Activated CD4-positive, alpha-beta T cell treated with anti-CD3 and anti-CD28 coated beads, Interleukin-2, amount 50 U/mL, for 48 hours (primary cell): Measurements from ENCODE around the gene CCDC85C.

Source experiments
- DNase-seq, 2 experiments: peaks; one replicate each; pipeline ENCODE4 v3.0.0-alpha.2; 2020

The CCDC85C gene

DNA sequence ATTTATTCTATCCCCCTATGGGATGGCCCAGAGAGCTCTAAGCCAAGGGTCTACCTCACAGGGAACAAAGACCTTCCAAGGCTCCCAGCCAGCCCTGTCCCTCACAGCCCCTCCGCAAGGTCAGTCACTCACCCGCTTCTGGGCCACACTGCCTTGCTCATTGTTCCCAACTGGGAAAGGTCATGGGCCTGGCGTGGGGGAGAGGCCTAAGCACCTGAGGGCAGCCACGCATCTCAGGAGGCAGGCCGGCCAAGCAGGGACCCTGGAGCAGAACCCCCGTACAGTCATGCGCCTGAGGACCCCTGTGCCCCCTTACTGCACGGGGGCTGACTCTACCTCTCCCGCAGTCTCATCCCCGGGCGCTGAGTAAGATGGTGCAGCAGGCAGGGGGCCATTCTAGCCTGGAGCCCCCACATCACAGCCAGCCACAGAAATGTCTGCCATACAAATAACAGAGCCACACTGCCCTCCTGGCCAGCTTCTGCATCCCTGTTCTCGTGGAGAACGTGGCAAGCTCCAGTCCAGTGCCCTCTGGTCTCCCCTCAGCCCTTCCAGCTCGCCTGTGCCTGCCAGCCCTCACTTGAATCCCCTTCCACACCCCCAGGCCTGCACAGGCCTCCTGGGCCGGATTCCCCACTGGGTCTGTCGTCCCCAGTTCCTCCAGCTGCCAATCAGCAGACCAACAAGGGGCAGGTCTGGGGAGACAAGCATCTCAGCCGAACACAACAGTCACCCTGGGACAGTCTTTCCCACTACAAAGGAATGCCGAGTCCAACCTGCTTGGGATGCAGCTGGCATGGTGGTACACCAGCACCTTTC, 16.3 kb downstream of the CCDC85C start:
- no peak for DNase-seq

DNA sequence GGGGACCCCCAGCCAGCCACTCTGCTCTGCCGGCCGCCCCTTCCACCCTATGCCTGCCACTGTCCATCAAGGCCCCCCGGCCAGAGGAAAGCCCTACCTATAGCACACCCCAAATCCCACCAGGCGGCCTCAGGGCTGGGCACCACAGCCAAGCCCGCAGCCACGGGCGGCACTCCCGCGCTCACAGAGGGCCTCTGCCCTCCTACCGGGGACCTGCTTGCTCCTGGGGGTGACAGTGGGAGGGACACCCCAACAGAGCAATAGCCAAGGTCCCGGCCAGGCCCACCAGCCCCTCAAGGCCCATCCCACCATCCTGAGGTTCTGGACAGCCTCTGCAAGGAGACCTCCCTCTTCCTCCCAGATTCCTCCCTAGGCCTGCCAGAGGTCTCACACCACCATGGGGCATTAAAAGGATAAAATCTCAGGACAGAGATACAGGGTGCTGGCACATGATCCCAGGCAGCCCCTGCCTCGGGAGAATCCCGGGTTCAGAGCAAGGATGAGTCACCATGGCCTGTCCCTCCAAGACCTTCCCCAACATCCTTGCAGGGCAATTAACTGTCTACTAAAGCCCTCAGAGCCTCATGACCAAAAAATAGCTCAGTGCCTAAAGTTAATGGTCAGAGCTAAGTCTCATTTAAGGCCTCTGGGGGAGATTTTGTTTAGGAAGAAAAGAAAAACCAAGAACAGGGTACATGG, 17.1 kb downstream of the CCDC85C start:
- DNase-seq = no peak

DNA sequence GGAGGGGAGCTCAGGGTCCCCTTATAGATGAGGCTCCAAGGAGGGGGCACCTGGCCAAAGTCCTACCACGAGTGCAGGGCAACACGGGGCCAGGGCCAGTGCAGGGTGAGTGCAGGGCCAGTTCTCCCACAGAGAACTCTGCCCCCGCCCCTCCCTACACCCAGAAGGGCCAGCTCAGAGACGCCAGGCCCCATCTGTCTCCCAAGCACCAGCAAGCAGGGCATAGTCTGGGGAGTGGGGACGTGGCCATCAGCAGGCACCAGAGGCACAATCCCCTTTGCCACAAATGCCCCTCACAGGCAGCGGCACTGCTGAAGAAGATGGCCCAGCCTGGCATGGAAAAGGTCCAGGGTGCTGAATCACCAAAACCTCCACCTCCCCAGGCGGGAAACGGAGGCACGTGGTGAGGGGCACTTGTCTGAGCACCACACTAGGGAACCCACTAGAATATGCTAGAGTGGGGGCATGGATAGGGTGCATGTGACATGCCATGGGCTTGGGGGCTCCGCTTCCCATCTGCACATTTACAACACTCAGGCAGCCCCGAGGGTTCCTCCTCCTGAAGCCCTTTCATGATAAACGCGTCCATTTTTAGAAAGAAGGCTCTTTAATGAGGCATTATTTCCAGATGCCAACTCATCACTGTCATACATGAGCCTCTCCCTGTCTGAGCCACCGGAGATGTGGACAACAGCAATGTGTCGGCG, 17.8 kb downstream of the CCDC85C start:
- DNase-seq = no peak

DNA sequence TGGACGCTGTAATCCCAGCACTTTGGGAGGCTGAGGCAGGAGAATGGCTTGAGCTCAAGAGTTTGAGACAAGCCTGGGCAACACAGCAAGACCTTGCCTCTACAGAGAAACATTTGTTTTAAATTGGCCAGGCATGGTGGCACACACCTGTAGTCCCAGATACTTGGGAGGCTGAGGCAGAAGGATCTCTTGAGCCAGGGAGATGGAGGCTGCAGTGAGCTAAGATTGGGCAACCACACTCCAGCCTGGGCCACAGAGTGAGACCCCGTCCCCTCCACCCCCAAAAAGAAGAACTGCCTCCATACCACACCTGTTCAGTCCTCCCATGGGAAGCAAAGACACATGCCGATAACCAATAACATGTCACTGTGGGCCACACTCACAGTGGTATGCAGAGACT, 19.2 kb downstream of the CCDC85C start:
- DNase-seq = no peak

DNA sequence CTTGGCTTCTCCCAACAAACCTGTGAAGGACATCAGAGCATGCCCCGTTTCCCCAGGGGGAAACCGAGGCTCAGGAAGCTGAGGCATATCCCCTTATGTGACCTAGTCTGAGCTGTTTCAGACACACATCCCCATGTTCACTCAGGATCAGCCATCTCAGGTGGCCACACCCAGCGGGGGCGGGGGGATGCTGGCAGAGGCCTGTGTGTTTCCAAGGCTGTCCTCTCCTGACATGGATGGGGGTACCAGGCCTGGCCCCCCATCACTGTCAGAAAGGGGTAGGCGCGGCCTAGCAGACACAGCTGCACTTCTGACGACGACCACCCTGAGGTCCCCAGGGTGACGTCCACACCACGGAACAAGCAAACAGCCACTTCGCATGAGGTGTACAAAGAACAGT, 22.1 kb downstream of the CCDC85C start:
- no peak for DNase-seq

DNA sequence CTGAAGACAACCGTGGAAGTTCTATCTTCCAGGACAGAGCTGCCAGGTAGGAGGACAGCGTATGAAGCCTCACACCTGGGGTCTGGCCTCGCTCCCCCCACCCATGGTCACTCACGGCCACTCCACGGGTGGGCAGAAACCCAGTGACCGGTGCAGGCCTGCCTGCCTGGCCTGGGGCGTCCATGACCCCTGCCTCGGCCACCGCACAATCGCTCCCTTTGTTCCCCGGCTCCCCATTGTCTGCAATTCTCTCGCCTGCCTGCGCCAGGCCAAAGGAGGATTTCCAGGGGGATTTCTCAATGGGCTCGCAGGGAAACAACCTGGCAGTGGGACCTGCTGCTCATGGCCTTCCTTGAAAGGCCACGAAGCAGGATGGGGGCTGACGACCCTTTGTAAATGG, 22.6 kb downstream of the CCDC85C start:
- no peak for DNase-seq

DNA sequence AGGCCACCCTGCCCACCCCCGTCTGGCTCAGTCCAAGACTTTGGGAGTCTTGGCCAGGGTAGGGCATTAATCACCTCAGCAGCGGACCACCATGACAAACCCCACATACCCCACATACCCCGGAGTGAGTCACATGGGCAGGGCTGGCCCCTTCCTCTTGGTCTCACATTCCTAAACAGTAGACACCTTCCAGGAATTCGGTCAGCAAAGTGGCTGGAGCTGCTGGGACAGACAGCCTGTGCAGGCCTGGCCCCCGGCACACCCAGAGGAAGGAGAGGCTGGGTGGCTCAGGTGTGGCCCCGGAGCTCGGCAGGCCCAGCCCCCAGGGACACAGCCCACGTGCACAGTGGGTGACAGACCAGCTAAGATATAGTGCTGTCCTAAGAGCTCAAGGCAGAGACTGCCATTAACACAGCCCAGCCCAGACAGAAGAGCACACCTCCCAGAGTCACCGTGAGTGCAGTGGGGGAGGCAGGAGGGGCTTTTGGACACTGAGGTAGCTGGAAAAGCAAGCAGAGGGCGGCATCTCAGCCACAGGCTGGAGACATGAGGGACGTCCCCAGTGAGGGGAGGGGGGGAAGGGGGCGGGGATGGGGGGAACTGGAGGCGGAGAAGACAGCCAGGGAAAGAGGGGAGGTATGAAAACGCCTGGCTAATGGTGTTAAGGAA, 24.0 kb downstream of the CCDC85C start:
- no peak for DNase-seq

DNA sequence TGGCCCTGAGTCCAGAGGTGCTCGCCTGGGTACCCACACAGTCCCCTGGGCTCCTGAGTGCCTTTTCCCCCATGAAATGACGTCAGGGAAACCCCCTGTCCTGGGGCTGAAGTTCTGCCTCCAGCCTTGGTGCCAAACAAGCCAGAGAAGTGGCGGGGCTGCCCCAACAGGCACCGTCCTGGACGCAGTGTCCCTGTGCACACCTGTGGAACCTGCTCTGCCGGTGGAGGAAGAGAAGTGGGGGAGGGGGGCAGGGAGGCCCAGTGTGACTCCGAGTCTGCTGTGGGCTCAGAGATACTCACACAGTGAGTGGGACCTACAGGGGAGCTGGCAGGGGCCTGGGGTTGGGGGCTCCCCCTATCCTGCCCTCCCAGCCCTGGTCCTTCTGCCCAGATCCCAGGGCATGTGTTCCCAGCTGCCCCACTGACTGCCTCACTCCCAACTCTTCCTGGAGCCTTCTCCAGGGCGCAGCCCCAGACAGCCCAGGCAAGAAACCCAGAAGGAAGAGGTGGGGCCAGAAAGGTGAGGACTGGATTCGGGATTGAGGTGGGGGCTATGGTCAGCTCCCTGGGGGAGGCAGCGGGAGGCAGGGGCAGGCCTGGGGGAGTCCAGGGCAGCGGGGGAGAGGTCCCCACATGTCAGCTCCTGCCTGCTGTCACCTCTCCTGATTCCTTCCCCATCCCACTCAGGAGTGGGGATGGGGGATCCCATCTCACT, 24.7 kb downstream of the CCDC85C start:
- DNase-seq = no peak

GRCh38 chr14:99578541-99579101, 25.4 kb downstream of the CCDC85C start:
- DNase-seq = no peak

- DNase-seq = no peak
Measured at GRCh38 chr14:99576761-99577705, 27.0 kb downstream of the CCDC85C start.

- no peak for DNase-seq
Measured at GRCh38 chr14:99576304-99576703, 27.7 kb downstream of the CCDC85C start.

- no peak for DNase-seq
Measured at GRCh38 chr14:99575043-99576023, 28.7 kb downstream of the CCDC85C start.

DNA sequence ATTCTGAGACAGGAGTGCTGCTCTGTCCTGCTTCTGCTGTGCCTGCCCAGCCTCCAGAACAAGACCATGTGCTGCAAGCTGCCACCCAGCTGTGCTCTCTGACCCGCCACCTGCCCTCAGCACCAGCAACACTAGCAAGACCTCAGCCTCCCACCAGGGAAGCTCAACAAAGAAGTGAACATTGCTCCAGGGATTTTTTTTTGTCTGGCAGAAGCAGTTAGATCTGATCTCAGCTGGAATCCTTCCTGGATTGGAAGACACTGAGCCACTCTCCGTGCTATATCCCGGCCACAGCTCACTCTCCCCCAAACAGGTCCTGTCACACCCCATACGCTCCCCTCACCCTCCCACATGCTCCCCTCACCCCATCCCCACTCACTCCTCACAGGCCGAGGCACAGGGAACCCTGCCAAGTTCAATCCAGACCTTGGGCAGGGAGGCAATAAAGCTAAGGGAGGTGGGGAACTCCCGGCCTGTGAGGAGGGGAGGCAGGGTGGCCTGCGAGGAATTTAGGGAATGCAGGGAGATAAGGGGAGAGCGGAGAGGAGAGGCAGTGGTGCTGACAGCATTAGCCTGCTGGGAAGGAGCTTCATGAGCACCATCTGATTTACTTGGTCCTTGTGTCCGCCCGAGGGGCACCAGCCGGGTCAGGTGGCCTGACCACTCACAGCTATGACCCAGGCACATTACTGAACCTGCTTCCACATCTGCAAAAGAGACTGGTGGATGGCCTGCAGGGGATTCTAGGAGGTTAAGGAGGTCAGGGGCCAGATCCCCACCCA, 29.7 kb downstream of the CCDC85C start:
- DNase-seq = no peak

DNA sequence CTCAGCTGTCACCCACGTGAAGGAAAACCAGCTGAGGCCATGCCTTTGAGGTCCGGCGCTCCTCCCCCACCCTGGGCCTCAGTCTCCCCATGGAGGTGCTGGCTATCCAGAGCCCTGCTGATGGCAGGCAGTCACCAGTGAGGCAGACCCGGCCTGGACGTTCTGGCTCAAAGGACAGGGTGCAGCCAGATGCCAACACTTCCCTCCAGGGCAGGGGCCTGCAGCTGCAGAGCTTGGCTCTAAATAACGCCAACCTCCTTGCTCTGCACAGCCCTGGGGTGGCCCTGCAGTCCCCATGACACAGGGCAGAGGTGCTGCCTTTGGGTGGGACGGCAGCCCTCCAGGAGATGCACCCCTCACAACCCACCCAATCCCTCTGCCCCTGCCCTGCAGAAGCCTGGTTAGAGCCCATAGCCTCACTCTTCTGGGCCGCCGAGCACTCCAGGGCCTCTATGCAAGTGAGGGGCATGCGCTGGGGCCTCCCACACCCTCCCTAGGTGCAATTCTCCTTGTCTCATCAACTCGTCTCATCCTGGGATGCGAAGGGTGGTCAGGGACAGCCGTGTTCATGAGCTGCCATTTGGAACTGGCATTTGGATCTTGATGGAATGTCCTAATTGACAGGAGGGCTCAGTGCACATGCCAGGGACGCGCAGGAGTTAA, 30.4 kb downstream of the CCDC85C start:
- DNase-seq = no peak

DNA sequence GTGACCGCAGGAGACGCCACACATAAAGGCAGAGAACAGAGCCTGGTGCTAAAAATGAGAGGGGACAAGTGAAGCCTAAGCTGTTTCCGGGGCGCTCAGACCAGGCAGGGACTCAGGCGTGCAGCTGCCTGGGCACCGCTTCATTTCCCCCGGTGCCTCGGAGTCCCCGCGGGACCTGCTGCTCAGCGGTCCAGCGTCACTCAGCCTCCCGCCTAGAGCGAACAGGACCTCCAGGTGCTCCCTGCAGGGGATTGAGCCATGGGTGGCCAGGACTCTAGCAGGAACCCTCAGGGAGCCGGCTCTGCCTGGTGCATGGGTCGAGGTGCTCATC, 31.0 kb downstream of the CCDC85C start:
- no peak for DNase-seq

- DNase-seq = no peak
Measured at GRCh38 chr14:99572173-99572999, 31.6 kb downstream of the CCDC85C start.

DNA sequence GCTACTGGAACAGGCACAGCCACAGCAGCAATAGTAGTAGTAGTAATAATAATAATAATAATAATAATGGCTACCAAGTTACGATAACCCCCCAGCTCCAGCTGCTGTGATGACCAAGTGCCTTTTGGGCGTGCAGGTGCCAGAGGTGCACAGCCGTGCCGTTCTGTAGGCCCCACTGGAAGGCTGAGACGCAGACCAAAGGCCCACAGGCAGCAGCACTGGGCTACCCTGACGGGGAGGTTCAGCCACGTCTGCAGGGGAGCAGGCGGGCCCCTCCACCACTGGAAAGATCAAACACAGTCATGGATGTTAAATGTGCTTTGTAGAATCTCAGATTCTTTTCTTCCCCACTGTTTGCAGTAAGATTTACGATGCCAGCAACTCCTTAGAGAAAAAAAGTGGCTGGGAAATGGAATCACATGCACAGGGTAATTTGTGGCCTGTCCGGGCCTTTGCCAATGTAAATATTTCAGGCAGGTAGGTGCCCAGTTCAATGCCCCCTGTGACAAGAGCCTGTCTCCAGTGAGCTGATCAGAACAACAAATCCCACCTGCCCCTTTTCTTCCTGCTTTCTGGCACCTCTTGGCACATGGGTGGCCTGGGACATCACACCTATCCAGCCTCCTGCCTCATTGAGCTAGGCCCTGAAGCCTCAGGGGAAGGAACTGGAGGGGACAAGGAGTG, 32.6 kb downstream of the CCDC85C start:
- no peak for DNase-seq
